Mesendoderm (in vitro differentiated cells): ENCODE measurements around the gene STAC3.

ENCODE experiments used
- DNase-seq: peaks from one replicate; pipeline ENCODE4 v3.0.0; 2013
- H2AK5ac ChIP-seq: 2 replicates; pipeline ENCODE4 v1.6.1; 2013; ENCODE audit warnings: low read length, inconsistent platforms
- H2BK120ac ChIP-seq: 2 replicates; pipeline ENCODE4 v1.6.1; 2013; ENCODE audit warnings: low read depth, mild to moderate bottlenecking, low read length, moderate library complexity, mixed read lengths
- H2BK15ac ChIP-seq: replicated peaks from 2 replicates; pipeline ENCODE4 v1.6.1; 2013; ENCODE audit warnings: low read depth, mild to moderate bottlenecking, moderate library complexity
- H2BK5ac ChIP-seq: 2 replicates; pipeline ENCODE4 v1.6.1; 2013; ENCODE audit warnings: low read length, inconsistent platforms
- H3K18ac ChIP-seq: 2 replicates; pipeline ENCODE4 v1.6.1; 2013; ENCODE audit warnings: mild to moderate bottlenecking, low read length, mixed read lengths
- H3K23ac ChIP-seq: one replicate; pipeline ENCODE4 v1.6.1; 2013; ENCODE audit warnings: low read length
- H3K27ac ChIP-seq: 2 replicates; pipeline ENCODE4 v1.5.1; 2013; ENCODE audit warnings: low read depth, mild to moderate bottlenecking, inconsistent platforms, low read length, moderate library complexity
- H3K27me3 ChIP-seq: 2 replicates; pipeline ENCODE4 v1.6.1; 2013; ENCODE audit warnings: low read length, control low read depth, mild to moderate bottlenecking, inconsistent platforms; ENCODE audit not compliant: insufficient read depth, poor library complexity
- H3K36me3 ChIP-seq: 2 replicates; pipeline ENCODE4 v1.6.1; 2013; ENCODE audit warnings: low read length, inconsistent platforms; ENCODE audit not compliant: control insufficient read depth, insufficient read depth
- H3K4ac ChIP-seq: one replicate; pipeline ENCODE4 v1.6.1; 2013; ENCODE audit warnings: low read depth, mild to moderate bottlenecking, low read length, moderate library complexity
- H3K4me1 ChIP-seq: 2 replicates; pipeline ENCODE4 v1.6.1; 2013; ENCODE audit warnings: low read depth, low read length, inconsistent platforms; ENCODE audit not compliant: control insufficient read depth
- H3K4me2 ChIP-seq: 2 replicates; pipeline ENCODE4 v1.6.1; 2013; ENCODE audit warnings: low read length
- H3K4me3 ChIP-seq: 2 replicates; pipeline ENCODE4 v1.5.1; 2013; ENCODE audit warnings: mild to moderate bottlenecking, low read length
- H3K56ac ChIP-seq: one replicate; pipeline ENCODE4 v1.6.1; 2013; ENCODE audit warnings: low read length
- H3K79me1 ChIP-seq: 2 replicates; pipeline ENCODE4 v1.6.1; 2013; ENCODE audit warnings: low read length, inconsistent platforms
- H3K79me2 ChIP-seq: 2 replicates; pipeline ENCODE4 v1.6.1; 2013; ENCODE audit warnings: mild to moderate bottlenecking, low read length; ENCODE audit not compliant: control insufficient read depth, insufficient read depth
- H3K9ac ChIP-seq: 2 replicates; pipeline ENCODE4 v1.6.1; 2013; ENCODE audit warnings: low read length, inconsistent platforms
- H4K5ac ChIP-seq: one replicate; pipeline ENCODE4 v1.6.1; 2013; ENCODE audit warnings: low read length
- H4K8ac ChIP-seq: one replicate; pipeline ENCODE4 v1.6.1; 2013; ENCODE audit warnings: low read depth, mild to moderate bottlenecking, control low read depth, low read length, moderate library complexity
- WGBS: extraction: QIAGEN DNeasy Blood & Tissue Kit; methylation state at CpG from one replicate; pipeline ENCODE4 v1.1.7; 2013; ENCODE audit warnings: low lambda C conversion rate, missing lambda C conversion rate; ENCODE audit not compliant: insufficient coverage; ENCODE audit errors: extremely low coverage; 5-methylcytosine and 5-hydroxymethylcytosine counted together

The STAC3 gene

GRCh38 chr12:57219205-57219992, 31.6 kb downstream of the STAC3 start:
- no peak overlapping the region for H2BK120ac ChIP-seq
- no peak overlapping the region for H2BK5ac ChIP-seq
- H3K56ac ChIP-seq = no peak overlapping the region
- H3K9ac ChIP-seq = no peak overlapping the region
- no peaks in the 10 kb centered on the region for H3K36me3 ChIP-seq
- no peak for DNase-seq
- WGBS = no CpG with 5 or more reads among the region's 14 CpGs
- no peak overlapping the region for H4K8ac ChIP-seq
- H3K4me1 ChIP-seq = no peaks in the 10 kb centered on the region
- H3K27me3 ChIP-seq = peaks cover 80% of the 10 kb centered on the region
- no peak overlapping the region for H3K27ac ChIP-seq
- H3K23ac ChIP-seq = no peak overlapping the region
- no peak overlapping the region for H3K4ac ChIP-seq
- H3K79me2 ChIP-seq = no peaks in the 10 kb centered on the region
- H3K79me1 ChIP-seq = no peaks in the 10 kb centered on the region
- H3K18ac ChIP-seq = no peak overlapping the region
- no peak overlapping the region for H4K5ac ChIP-seq
- no peak overlapping the region for H3K4me2 ChIP-seq
- no peak overlapping the region for H3K4me3 ChIP-seq
- no peak overlapping the region for H2BK15ac ChIP-seq
- H2AK5ac ChIP-seq = no peak overlapping the region

- Histone ChIP-seq H2AK5ac (no peak overlapping the region), H3K36me3 (no peaks in the 10 kb centered on the region), H2BK120ac (no peak overlapping the region), H3K4me3 (no peak overlapping the region), H3K4me2 (no peak overlapping the region), H4K5ac (no peak overlapping the region), H4K8ac (no peak overlapping the region), H3K18ac (no peak overlapping the region), H2BK5ac (no peak overlapping the region), H2BK15ac (no peak overlapping the region), H3K4me1 (no peaks in the 10 kb centered on the region), H3K4ac (no peak overlapping the region), H3K23ac (no peak overlapping the region), H3K27ac (no peak overlapping the region), H3K27me3 (peaks cover 69% of the 10 kb centered on the region), H3K56ac (no peak overlapping the region), H3K9ac (no peak overlapping the region), H3K79me1 (no peaks in the 10 kb centered on the region), H3K79me2 (no peaks in the 10 kb centered on the region)
- DNase-seq = no peak
- WGBS = no CpG with 5 or more reads among the region's 5 CpGs
These were observed 32.7 kb downstream of the STAC3 start for GRCh38 chr12:57218030-57218853.

GRCh38 chr12:57216921-57217879, 33.8 kb downstream of the STAC3 start:
- Histone ChIP-seq H3K18ac (no peak overlapping the region), H3K79me2 (no peaks in the 10 kb centered on the region), H2BK15ac (no peak overlapping the region), H2BK120ac (no peak overlapping the region), H3K56ac (peak overlapping the region; percentile 54), H3K79me1 (no peaks in the 10 kb centered on the region), H3K27me3 (peaks cover 58% of the 10 kb centered on the region), H3K4ac (no peak overlapping the region), H3K4me1 (no peaks in the 10 kb centered on the region), H3K27ac (no peak overlapping the region), H2AK5ac (no peak overlapping the region), H4K8ac (no peak overlapping the region), H2BK5ac (no peak overlapping the region), H3K9ac (peak overlapping the region; percentile 30), H3K23ac (no peak overlapping the region), H3K36me3 (no peaks in the 10 kb centered on the region), H4K5ac (no peak overlapping the region), H3K4me3 (no peak overlapping the region), H3K4me2 (peak overlapping the region; percentile 33)
- no CpG with 5 or more reads among the region's 63 CpGs for WGBS
- no peak for DNase-seq

GRCh38 chr12:57216014-57216911, 34.7 kb downstream of the STAC3 start, which contains the start of gene NXPH4:
TSS of gene NXPH4 (plus strand) at chr12:57216794. CDS start at chr12:57216970, 176 bp downstream.
- no peak within 1 kb of the TSS for H4K8ac ChIP-seq
- H3K56ac ChIP-seq = peak within 1 kb of the TSS; percentile 54

GRCh38 chr12:57215668-57216013, 35.3 kb downstream of the STAC3 start:
- Histone ChIP-seq H3K4me3 (no peak overlapping the region), H3K56ac (no peak overlapping the region), H3K23ac (no peak overlapping the region), H3K4me1 (no peaks in the 10 kb centered on the region), H3K18ac (no peak overlapping the region), H3K79me1 (no peaks in the 10 kb centered on the region), H3K27ac (no peak overlapping the region), H3K79me2 (no peaks in the 10 kb centered on the region), H2AK5ac (no peak overlapping the region), H3K9ac (no peak overlapping the region), H2BK15ac (no peak overlapping the region), H4K5ac (no peak overlapping the region), H3K27me3 (peaks cover 43% of the 10 kb centered on the region), H2BK120ac (no peak overlapping the region), H2BK5ac (no peak overlapping the region), H3K4me2 (no peak overlapping the region), H4K8ac (no peak overlapping the region), H3K36me3 (no peaks in the 10 kb centered on the region), H3K4ac (no peak overlapping the region)
- DNase-seq = peak; percentile 38
- WGBS = no CpG with 5 or more reads among the region's 7 CpGs

More at GRCh38 chr12:57216014-57216911, 34.7 kb downstream of the STAC3 start, which contains the start of gene NXPH4:
- no peak within 1 kb of the TSS for H3K4me3 ChIP-seq
- no peak within 1 kb of the TSS for H2BK15ac ChIP-seq
- no peak within 1 kb of the TSS for H2AK5ac ChIP-seq
- H3K4me2 ChIP-seq = peak within 1 kb of the TSS; percentile 33
- no peak within 1 kb of the TSS for H4K5ac ChIP-seq
- no CpG with 5 or more reads among the region's 102 CpGs for WGBS
- DNase-seq = peak; percentile 46
- no peaks in the 10 kb centered on the region for H3K4me1 ChIP-seq
- no peak within 1 kb of the TSS for H3K18ac ChIP-seq
- peaks cover 49% of the 10 kb centered on the region for H3K27me3 ChIP-seq
- no peak within 1 kb of the TSS for H3K4ac ChIP-seq
- H3K9ac ChIP-seq = peak within 1 kb of the TSS; percentile 30
- no peaks in the 10 kb centered on the region for H3K79me2 ChIP-seq
- H3K79me1 ChIP-seq = no peaks in the 10 kb centered on the region
- H2BK5ac ChIP-seq = no peak within 1 kb of the TSS
- H3K27ac ChIP-seq = no peak within 1 kb of the TSS
- no peak within 1 kb of the TSS for H2BK120ac ChIP-seq
- H3K23ac ChIP-seq = no peak within 1 kb of the TSS
- no peaks in the 10 kb centered on the region for H3K36me3 ChIP-seq
